ENCODE data around the gene ARRDC4.

Gene ARRDC4

GRCh38 chr15:98013631-98014030, 53.1 kb downstream of the ARRDC4 start:
- H3F3A ChIP-seq (ENCODE audit: insufficient read depth, low read length): no peaks in the 10 kb centered on the region
- no peaks in the 10 kb centered on the region for H4K20me1 ChIP-seq (ENCODE audit: insufficient read depth, low read length)
- H3K9me3 ChIP-seq (ENCODE audit: low read length): no peaks in the 10 kb centered on the region
- TF ChIP-seq, protein P1, sequence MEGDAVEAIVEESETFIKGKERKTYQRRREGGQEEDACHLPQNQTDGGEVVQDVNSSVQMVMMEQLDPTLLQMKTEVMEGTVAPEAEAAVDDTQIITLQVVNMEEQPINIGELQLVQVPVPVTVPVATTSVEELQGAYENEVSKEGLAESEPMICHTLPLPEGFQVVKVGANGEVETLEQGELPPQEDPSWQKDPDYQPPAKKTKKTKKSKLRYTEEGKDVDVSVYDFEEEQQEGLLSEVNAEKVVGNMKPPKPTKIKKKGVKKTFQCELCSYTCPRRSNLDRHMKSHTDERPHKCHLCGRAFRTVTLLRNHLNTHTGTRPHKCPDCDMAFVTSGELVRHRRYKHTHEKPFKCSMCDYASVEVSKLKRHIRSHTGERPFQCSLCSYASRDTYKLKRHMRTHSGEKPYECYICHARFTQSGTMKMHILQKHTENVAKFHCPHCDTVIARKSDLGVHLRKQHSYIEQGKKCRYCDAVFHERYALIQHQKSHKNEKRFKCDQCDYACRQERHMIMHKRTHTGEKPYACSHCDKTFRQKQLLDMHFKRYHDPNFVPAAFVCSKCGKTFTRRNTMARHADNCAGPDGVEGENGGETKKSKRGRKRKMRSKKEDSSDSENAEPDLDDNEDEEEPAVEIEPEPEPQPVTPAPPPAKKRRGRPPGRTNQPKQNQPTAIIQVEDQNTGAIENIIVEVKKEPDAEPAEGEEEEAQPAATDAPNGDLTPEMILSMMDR (IDR thresholded peaks at IDR 0.05; ENCODE audit: low read length): no peak
- TF ChIP-seq EZH2 (IDR thresholded peaks at IDR 0.05; ENCODE audit: borderline replicate concordance, low read length): no peak
- no peak overlapping the region for H3K4me3 ChIP-seq (ENCODE audit: low read depth, low read length, poor library complexity, severe bottlenecking)
- H3K4me1 ChIP-seq (ENCODE audit: insufficient read depth, low read length, severe bottlenecking): no peaks in the 10 kb centered on the region
- H3K79me2 ChIP-seq (ENCODE audit: insufficient read depth, low read length): no peaks in the 10 kb centered on the region
- no peak overlapping the region for H3K4me2 ChIP-seq (ENCODE audit: low read length)
- H3K27me3 ChIP-seq (ENCODE audit: insufficient read depth, low read length): no peaks in the 10 kb centered on the region
- H3K9ac ChIP-seq (ENCODE audit: low read length): no peak overlapping the region
- no peaks in the 10 kb centered on the region for H3K36me3 ChIP-seq (ENCODE audit: insufficient read depth, low read length)
- no peaks in the 10 kb centered on the region for H3K9me2 ChIP-seq (ENCODE audit: low read depth, low read length)
- H2AFZ ChIP-seq (ENCODE audit: low read length): no peak overlapping the region
- H3K27ac ChIP-seq (ENCODE audit: low read depth, low read length, poor library complexity, severe bottlenecking): no peak overlapping the region

DNA sequence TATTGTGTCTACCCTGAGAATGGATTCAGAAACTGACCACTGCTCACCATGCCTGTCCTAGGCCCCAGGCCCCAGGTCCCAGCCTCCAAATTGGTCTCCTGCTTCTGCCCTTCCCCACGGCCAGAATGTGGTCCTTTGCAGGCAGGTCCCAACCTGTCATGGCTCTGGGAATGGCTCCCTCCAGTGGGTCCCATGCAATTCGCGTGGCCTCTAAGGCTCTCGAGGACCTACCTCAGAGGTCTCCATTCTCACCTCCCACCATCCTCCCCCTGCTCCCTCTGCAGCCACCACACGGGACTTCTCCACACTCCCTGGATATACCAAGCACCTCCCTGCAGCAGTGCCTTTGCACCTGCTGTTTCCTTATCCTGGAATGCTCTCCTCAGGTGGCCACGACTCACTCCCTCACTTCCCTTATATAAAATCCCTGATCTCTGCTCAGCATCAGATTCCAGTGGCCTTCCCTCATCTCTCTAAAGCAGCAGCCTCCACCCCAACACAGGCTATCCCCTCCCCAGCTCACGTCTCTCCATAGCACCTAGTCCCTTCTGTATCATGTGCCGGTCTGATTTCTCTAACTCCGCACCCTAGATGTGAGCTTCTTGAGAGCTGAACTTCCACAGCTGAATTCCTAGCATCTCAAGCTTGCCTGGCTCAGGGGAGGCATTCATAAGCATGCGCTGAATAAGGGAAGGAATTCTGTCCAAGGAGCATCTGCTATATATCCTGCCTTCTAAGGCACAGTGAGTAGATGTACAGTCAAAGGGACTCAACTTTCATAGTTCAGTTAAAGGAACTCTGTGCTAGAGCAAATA, 56.9 kb downstream of the ARRDC4 start:
- no peaks in the 10 kb centered on the region for H3K9me3 ChIP-seq (ENCODE audit: low read length)
- H3K4me2 ChIP-seq (ENCODE audit: low read length): no peak overlapping the region
- no peak overlapping the region for H3K9ac ChIP-seq (ENCODE audit: low read length)
- no peaks in the 10 kb centered on the region for H3K79me2 ChIP-seq (ENCODE audit: insufficient read depth, low read length)
- H3F3A ChIP-seq (ENCODE audit: insufficient read depth, low read length): no peaks in the 10 kb centered on the region
- H3K27ac ChIP-seq (ENCODE audit: low read depth, low read length, poor library complexity, severe bottlenecking): no peak overlapping the region
- H3K36me3 ChIP-seq (ENCODE audit: insufficient read depth, low read length): no peaks in the 10 kb centered on the region
- H3K4me3 ChIP-seq (ENCODE audit: low read depth, low read length, poor library complexity, severe bottlenecking): no peak overlapping the region
- no peak overlapping the region for H2AFZ ChIP-seq (ENCODE audit: low read length)
- no peaks in the 10 kb centered on the region for H3K9me2 ChIP-seq (ENCODE audit: low read depth, low read length)
- no peaks in the 10 kb centered on the region for H3K27me3 ChIP-seq (ENCODE audit: insufficient read depth, low read length)
- TF ChIP-seq EZH2 (IDR thresholded peaks at IDR 0.05; ENCODE audit: borderline replicate concordance, low read length): no peak
- TF ChIP-seq, protein P1 (IDR thresholded peaks at IDR 0.05; ENCODE audit: low read length): no peak
- H4K20me1 ChIP-seq (ENCODE audit: insufficient read depth, low read length): no peaks in the 10 kb centered on the region
- H3K4me1 ChIP-seq (ENCODE audit: insufficient read depth, low read length, severe bottlenecking): no peaks in the 10 kb centered on the region

DNA sequence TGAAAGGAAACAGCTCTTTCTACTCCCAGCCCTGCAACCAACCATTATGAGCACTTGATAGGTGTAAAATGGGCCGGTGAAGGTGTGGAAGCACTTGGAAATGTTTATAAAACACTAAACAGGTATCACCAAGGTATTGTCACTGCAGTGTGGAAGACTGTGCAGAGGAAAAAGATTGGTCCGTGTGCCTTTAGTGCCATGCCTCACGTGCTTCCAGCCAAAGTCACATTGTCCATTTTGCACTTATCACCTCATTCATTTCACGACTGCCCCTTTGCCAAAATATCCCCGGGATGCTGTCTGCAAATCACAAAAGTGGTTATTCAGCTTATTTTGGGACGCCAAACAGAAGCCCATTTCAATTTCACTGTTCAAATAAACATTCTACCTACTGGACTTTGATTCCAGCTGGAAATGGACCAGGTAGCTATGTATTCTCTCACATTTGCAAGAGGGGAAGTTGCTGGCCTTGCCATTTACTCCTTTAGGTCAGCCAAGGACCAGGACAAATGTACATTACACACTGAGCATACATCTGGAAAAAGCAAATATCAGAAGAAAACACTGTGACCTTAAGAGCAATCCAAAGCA, 58.4 kb downstream of the ARRDC4 start:
- Histone ChIP-seq H3K27ac (ENCODE audit: low read depth, low read length, poor library complexity, severe bottlenecking) (no peak overlapping the region), H3F3A (ENCODE audit: insufficient read depth, low read length) (no peaks in the 10 kb centered on the region), H2AFZ (ENCODE audit: low read length) (no peak overlapping the region), H3K9me2 (ENCODE audit: low read depth, low read length) (no peaks in the 10 kb centered on the region), H3K4me1 (ENCODE audit: insufficient read depth, low read length, severe bottlenecking) (no peaks in the 10 kb centered on the region), H3K4me2 (ENCODE audit: low read length) (no peak overlapping the region), H3K9me3 (ENCODE audit: low read length) (no peaks in the 10 kb centered on the region), H3K27me3 (ENCODE audit: insufficient read depth, low read length) (no peaks in the 10 kb centered on the region), H3K79me2 (ENCODE audit: insufficient read depth, low read length) (no peaks in the 10 kb centered on the region), H3K9ac (ENCODE audit: low read length) (no peak overlapping the region), H4K20me1 (ENCODE audit: insufficient read depth, low read length) (no peaks in the 10 kb centered on the region), H3K4me3 (ENCODE audit: low read depth, low read length, poor library complexity, severe bottlenecking) (no peak overlapping the region), H3K36me3 (ENCODE audit: insufficient read depth, low read length) (no peaks in the 10 kb centered on the region)
- TF ChIP-seq EZH2 (IDR thresholded peaks at IDR 0.05; ENCODE audit: borderline replicate concordance, low read length): no peak
- TF ChIP-seq, protein P1 (IDR thresholded peaks at IDR 0.05; ENCODE audit: low read length): no peak
